ENCODE results near the gene APMAP.
A peak's percentile ranks its signal among the peaks of the same experiment; 100 is the strongest.
"Not testable (repeated sequence)": the region's sequence is repeated elsewhere in the genome, so short reads cannot be mapped to it uniquely, and the experiment has no call there.

Gene APMAP

DNA sequence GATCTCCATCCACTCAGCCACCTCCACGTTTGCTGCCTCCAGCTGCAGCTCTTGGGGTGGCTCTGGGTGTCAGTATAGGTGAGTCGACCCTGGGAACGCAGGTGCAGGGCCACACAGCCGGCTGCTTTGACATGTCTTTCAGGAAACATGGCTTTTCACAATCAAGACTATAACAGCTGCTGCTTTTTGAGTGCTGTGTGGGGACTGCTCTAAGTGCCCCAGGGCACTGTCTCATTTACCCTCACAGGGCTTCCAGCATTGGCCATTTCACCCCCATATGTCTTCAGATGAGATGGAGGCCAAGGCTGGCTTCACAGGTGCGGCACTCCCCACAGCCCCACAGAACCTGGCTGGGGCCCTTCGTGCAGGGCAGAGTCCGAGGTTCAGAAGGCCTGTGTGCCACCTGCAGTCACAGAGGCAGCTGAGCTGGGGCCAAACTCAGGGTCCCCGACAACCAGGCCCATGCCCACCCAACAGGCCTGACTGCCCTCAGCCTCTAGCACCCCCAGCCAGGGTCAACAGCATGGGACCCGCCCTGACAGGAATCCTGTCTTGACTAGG, 58.4 kb downstream of the APMAP start:
- Histone ChIP-seq H3F3A (ENCODE audit: insufficient read depth, low read length) (0 out of 2 replicates have a peak, but pooled peaks cover 4% of the 10 kb centered on the region), H3K9ac (ENCODE audit: low read length) (no peak overlapping the region), H3K27me3 (replicated peaks; ENCODE audit: insufficient read depth, low read length) (no peaks in the 10 kb centered on the region), H3K4me3 (ENCODE audit: low read length) (no peak overlapping the region), H3K4me1 (ENCODE audit: low read length) (peaks cover 30% of the 10 kb centered on the region), H3K79me2 (ENCODE audit: low read length) (no peaks in the 10 kb centered on the region), H3K9me2 (replicated peaks; ENCODE audit: insufficient read depth, low read length) (no peaks in the 10 kb centered on the region), H3K36me3 (replicated peaks; ENCODE audit: insufficient read depth, low read length) (no peaks in the 10 kb centered on the region), H2AFZ (ENCODE audit: low read length) (no peak overlapping the region), H3K4me2 (ENCODE audit: low read depth, low read length) (no peak overlapping the region), H4K20me1 (ENCODE audit: insufficient read depth, low read length) (no peaks in the 10 kb centered on the region), H3K27ac (ENCODE audit: low read length) (peak overlapping the region; percentile 7; the same call in 1 of the 2 replicates), H3K9me3 (replicated peaks; ENCODE audit: insufficient read depth, low read length) (no peaks in the 10 kb centered on the region)
- TF ChIP-seq EZH2phosphoT487 (IDR thresholded peaks at IDR 0.05; ENCODE audit: low read length), result no peak
- no peak for TF ChIP-seq EZH2 (optimal IDR thresholded peaks at IDR 0.05; ENCODE audit: low read depth, low read length)
- TF ChIP-seq, protein P1, sequence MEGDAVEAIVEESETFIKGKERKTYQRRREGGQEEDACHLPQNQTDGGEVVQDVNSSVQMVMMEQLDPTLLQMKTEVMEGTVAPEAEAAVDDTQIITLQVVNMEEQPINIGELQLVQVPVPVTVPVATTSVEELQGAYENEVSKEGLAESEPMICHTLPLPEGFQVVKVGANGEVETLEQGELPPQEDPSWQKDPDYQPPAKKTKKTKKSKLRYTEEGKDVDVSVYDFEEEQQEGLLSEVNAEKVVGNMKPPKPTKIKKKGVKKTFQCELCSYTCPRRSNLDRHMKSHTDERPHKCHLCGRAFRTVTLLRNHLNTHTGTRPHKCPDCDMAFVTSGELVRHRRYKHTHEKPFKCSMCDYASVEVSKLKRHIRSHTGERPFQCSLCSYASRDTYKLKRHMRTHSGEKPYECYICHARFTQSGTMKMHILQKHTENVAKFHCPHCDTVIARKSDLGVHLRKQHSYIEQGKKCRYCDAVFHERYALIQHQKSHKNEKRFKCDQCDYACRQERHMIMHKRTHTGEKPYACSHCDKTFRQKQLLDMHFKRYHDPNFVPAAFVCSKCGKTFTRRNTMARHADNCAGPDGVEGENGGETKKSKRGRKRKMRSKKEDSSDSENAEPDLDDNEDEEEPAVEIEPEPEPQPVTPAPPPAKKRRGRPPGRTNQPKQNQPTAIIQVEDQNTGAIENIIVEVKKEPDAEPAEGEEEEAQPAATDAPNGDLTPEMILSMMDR (IDR thresholded peaks at IDR 0.05; ENCODE audit: low read length), result no peak
- peak; percentile 54 for DNase-seq

DNA sequence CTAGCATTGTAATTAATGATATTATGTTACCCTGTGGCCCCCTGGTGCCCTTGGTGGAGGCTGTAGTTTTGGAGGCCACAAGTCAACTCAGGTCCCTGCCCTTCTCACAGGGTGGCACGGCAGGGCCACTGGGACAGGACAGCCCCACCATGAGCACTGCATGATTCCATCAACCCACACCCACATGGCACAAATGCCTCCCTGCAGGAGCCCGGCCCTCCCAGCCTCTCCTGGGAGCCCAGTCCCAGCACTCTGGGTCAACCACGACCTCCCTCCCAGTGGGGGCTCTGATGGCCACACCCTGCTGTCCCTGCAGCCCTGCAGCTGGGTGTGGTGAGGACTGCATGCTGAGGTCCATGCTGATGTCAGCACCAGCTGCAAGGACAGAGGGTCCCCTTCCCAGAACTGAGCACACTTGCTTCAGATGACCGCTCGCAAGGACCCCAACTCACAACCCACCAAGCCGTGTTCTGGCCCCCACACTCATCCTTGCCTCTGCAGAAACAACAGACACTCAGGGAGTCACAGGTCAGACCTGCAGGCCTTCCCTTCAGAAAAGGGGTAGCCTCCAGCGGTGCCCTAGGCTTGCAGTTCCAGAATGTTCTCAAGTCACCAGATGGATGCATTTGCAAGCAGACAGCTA, 59.2 kb downstream of the APMAP start:
- Histone ChIP-seq H3K27ac (ENCODE audit: low read length) (no peak overlapping the region; the same call in 1 of the 2 replicates), H3F3A (ENCODE audit: insufficient read depth, low read length) (0 out of 2 replicates have a peak, but pooled peaks cover 4% of the 10 kb centered on the region), H3K79me2 (ENCODE audit: low read length) (no peaks in the 10 kb centered on the region), H3K9ac (ENCODE audit: low read length) (no peak overlapping the region), H3K36me3 (replicated peaks; ENCODE audit: insufficient read depth, low read length) (no peaks in the 10 kb centered on the region), H3K4me1 (ENCODE audit: low read length) (peaks cover 30% of the 10 kb centered on the region), H3K4me3 (ENCODE audit: low read length) (no peak overlapping the region), H4K20me1 (ENCODE audit: insufficient read depth, low read length) (no peaks in the 10 kb centered on the region), H2AFZ (ENCODE audit: low read length) (no peak overlapping the region), H3K9me2 (replicated peaks; ENCODE audit: insufficient read depth, low read length) (no peaks in the 10 kb centered on the region), H3K27me3 (replicated peaks; ENCODE audit: insufficient read depth, low read length) (no peaks in the 10 kb centered on the region), H3K9me3 (replicated peaks; ENCODE audit: insufficient read depth, low read length) (no peaks in the 10 kb centered on the region), H3K4me2 (ENCODE audit: low read depth, low read length) (no peak overlapping the region)
- no peak for DNase-seq
- TF ChIP-seq, protein P1 (IDR thresholded peaks at IDR 0.05; ENCODE audit: low read length), result no peak
- TF ChIP-seq EZH2 (optimal IDR thresholded peaks at IDR 0.05; ENCODE audit: low read depth, low read length) (no peak), EZH2phosphoT487 (IDR thresholded peaks at IDR 0.05; ENCODE audit: low read length) (no peak)

DNA sequence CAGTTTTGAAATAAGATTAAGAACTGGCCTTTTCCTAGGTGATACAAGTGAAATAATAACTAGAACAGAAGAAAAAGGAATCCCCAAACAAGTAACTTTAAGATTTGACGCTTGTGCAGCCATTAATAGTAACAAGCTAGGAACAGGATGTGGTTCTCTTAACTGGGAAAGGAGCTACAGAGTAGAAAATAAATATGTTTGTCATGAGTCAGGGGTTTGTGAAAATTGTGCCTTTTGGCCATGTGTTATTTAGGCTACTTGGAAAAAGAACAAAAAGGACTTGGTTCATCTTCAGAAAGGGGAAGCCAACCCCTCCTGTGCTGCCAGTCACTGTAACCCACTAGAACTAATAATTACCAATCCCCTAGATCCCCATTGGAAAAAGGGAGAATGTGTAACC, 60.7 kb downstream of the APMAP start:
- H3K9me2 ChIP-seq (replicated peaks; ENCODE audit: insufficient read depth, low read length); DNase-seq; H3K27me3 ChIP-seq (replicated peaks; ENCODE audit: insufficient read depth, low read length); H3K9me3 ChIP-seq (replicated peaks; ENCODE audit: insufficient read depth, low read length); H3K9ac ChIP-seq (ENCODE audit: low read length); H3K79me2 ChIP-seq (ENCODE audit: low read length); H4K20me1 ChIP-seq (ENCODE audit: insufficient read depth, low read length); H3F3A ChIP-seq (ENCODE audit: insufficient read depth, low read length); H3K4me3 ChIP-seq (ENCODE audit: low read length); H3K36me3 ChIP-seq (replicated peaks; ENCODE audit: insufficient read depth, low read length): not testable (repeated sequence)
- peak overlapping the region; percentile 62; the same call in 1 of the 2 replicates for H3K4me2 ChIP-seq (ENCODE audit: low read depth, low read length)
- H3K4me1 ChIP-seq (ENCODE audit: low read length), result peaks cover 30% of the 10 kb centered on the region
- H2AFZ ChIP-seq (ENCODE audit: low read length), result peak overlapping the region; percentile 88; the same call in 1 of the 2 replicates
- peak overlapping the region; percentile 37; the same call in 1 of the 2 replicates for H3K27ac ChIP-seq (ENCODE audit: low read length)
